HepG2 (cell line): Measurements from ENCODE around the gene RHOT2. TPM values are rescaled to one million over a fixed set of nuclear protein-coding genes. Genes with fewer than 3 reads are reported as not detected.
A peak's percentile ranks its signal among the peaks of the same experiment; 100 is the strongest.

Source experiments
- ARID5B ChIP-seq: IDR thresholded peaks from 2 replicates; pipeline ENCODE4 v1.4.0; 2020; ENCODE audit warnings: mild to moderate bottlenecking, missing genetic modification reagents
- HBP1 ChIP-seq: IDR thresholded peaks from 2 replicates; pipeline ENCODE4 v1.6.1; 2016; ENCODE audit warnings: low read depth, control low read depth
- HNF1B ChIP-seq: sonication (generic); formaldehyde crosslinking; IDR thresholded peaks from 2 replicates; pipeline ENCODE4 v1.5.1; 2020; ENCODE audit warnings: mild to moderate bottlenecking, moderate library complexity, missing genetic modification reagents
- LBX2 ChIP-seq: sonication (generic); formaldehyde crosslinking; IDR thresholded peaks from 2 replicates; pipeline ENCODE4 v1.5.0; 2020; ENCODE audit warnings: missing genetic modification reagents, mild to moderate bottlenecking, borderline replicate concordance
- MLXIP ChIP-seq: sonication (generic); formaldehyde crosslinking; IDR thresholded peaks from 2 replicates; pipeline ENCODE4 v1.9.0; 2021; ENCODE audit warnings: missing genetic modification reagents, borderline replicate concordance
- ONECUT2 ChIP-seq: sonication (generic); formaldehyde crosslinking; IDR thresholded peaks from 2 replicates; pipeline ENCODE4 v1.4.0; 2020; ENCODE audit warnings: missing genetic modification reagents
- ZNF101 ChIP-seq: sonication (generic); formaldehyde crosslinking; IDR thresholded peaks from 2 replicates; pipeline ENCODE4 v1.4.0; 2020; ENCODE audit warnings: mild to moderate bottlenecking, low read depth, missing genetic modification reagents, borderline replicate concordance
- polyA plus RNA-seq, 8 experiments: library from polyadenylated mRNA; depleted of rRNA in 3 of 8; stranded (reverse) in 7 of 8; unstranded in 1 of 8; fragments of >200 nt; fragmentation: Illumina TruSeq in 4 of 8; extraction: Trizol in 4 of 8; gene quantifications; 2 replicates each; pipeline versions ENCODE4 v1.2.1 to v1.2.3, GENCODE V29; 2011 to 2016; ENCODE audit warnings: low read depth in 4 of 8, missing spikeins in 1 of 8, mixed read lengths in 1 of 8; ENCODE audit not compliant: insufficient read depth in 1 of 8
- total RNA-seq, 5 experiments: library from RNA; depleted of rRNA; stranded (reverse); fragments of >200 nt; fragmentation: Illumina TruSeq; extraction: Trizol; gene quantifications; 2 replicates each; pipeline ENCODE4 v1.2.3, GENCODE V29; 2016; ENCODE audit warnings: low read depth in 1 of 5
- TF ChIP-seq, protein P1 (sequence below): sonication (generic); formaldehyde crosslinking; IDR thresholded peaks from 2 replicates; pipeline ENCODE4 v1.4.0; 2020; ENCODE audit warnings: missing genetic modification reagents
- TF ChIP-seq, protein P2 (sequence below): sonication (generic); formaldehyde crosslinking; IDR thresholded peaks from 2 replicates; pipeline ENCODE4 v1.4.0; 2020; ENCODE audit warnings: missing genetic modification reagents, borderline replicate concordance

The RHOT2 gene
- total and polyA plus RNA-seq, 2 of the 13 experiments (the other 11 are each of a cell fraction or from before 2014, with no cell fraction given) = 63.6 to 76.9 TPM

- TF ChIP-seq ARID5B (CRISPR knock-in tag) = no peak
- TF ChIP-seq, protein P1, sequence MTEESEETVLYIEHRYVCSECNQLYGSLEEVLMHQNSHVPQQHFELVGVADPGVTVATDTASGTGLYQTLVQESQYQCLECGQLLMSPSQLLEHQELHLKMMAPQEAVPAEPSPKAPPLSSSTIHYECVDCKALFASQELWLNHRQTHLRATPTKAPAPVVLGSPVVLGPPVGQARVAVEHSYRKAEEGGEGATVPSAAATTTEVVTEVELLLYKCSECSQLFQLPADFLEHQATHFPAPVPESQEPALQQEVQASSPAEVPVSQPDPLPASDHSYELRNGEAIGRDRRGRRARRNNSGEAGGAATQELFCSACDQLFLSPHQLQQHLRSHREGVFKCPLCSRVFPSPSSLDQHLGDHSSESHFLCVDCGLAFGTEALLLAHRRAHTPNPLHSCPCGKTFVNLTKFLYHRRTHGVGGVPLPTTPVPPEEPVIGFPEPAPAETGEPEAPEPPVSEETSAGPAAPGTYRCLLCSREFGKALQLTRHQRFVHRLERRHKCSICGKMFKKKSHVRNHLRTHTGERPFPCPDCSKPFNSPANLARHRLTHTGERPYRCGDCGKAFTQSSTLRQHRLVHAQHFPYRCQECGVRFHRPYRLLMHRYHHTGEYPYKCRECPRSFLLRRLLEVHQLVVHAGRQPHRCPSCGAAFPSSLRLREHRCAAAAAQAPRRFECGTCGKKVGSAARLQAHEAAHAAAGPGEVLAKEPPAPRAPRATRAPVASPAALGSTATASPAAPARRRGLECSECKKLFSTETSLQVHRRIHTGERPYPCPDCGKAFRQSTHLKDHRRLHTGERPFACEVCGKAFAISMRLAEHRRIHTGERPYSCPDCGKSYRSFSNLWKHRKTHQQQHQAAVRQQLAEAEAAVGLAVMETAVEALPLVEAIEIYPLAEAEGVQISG (CRISPR knock-in tag) = peak; percentile 44; the same call in 1 of the 2 replicates
- peak; percentile 39; the same call in 1 of the 2 replicates for TF ChIP-seq ZNF101 (CRISPR knock-in tag)
- 0 out of 2 replicates have a peak, but pooled peaks have one; percentile 63 for TF ChIP-seq MLXIP
- TF ChIP-seq ONECUT2 (CRISPR knock-in tag) = peak; percentile 14; the same call in 1 of the 2 replicates
- TF ChIP-seq, protein P2, sequence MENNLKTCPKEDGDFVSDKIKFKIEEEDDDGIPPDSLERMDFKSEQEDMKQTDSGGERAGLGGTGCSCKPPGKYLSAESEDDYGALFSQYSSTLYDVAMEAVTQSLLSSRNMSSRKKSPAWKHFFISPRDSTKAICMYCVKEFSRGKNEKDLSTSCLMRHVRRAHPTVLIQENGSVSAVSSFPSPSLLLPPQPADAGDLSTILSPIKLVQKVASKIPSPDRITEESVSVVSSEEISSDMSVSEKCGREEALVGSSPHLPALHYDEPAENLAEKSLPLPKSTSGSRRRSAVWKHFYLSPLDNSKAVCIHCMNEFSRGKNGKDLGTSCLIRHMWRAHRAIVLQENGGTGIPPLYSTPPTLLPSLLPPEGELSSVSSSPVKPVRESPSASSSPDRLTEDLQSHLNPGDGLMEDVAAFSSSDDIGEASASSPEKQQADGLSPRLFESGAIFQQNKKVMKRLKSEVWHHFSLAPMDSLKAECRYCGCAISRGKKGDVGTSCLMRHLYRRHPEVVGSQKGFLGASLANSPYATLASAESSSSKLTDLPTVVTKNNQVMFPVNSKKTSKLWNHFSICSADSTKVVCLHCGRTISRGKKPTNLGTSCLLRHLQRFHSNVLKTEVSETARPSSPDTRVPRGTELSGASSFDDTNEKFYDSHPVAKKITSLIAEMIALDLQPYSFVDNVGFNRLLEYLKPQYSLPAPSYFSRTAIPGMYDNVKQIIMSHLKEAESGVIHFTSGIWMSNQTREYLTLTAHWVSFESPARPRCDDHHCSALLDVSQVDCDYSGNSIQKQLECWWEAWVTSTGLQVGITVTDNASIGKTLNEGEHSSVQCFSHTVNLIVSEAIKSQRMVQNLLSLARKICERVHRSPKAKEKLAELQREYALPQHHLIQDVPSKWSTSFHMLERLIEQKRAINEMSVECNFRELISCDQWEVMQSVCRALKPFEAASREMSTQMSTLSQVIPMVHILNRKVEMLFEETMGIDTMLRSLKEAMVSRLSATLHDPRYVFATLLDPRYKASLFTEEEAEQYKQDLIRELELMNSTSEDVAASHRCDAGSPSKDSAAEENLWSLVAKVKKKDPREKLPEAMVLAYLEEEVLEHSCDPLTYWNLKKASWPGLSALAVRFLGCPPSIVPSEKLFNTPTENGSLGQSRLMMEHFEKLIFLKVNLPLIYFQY = no peak
- TF ChIP-seq HBP1 (CRISPR knock-in tag) = 0 out of 2 replicates have a peak, but pooled peaks have one; percentile 45
- no peak for TF ChIP-seq LBX2
- no peak; the same call in 1 of the 2 replicates for TF ChIP-seq HNF1B (CRISPR knock-in tag)
Observed at GRCh38 chr16:630249-630814, 37.6 kb upstream of the RHOT2 start (continued).
